T-helper 2 cell treated with Interferon-gamma antibody and Interleukin-4, amounts not matched to agents 100 ng/mL and 5 ng/mL, for 36 hours (primary cell): ENCODE data around the gene PDXP. TPM values are rescaled to one million over a fixed set of nuclear protein-coding genes. Genes with fewer than 3 reads are reported as not detected.

Source experiments
- intact Hi-C: fragments of 100-400 bp; cut with micrococcal nuclease; formaldehyde crosslinking; loops from one replicate; pipeline ENCODE4 v1.15.1; 2023
- total RNA-seq: library from RNA; stranded (reverse); gene quantifications from 2 replicates; pipeline ENCODE4 v1.2.3, GENCODE V29; 2022

The PDXP gene
- total RNA-seq, 1 donor from 2014 or later: 26.6 TPM

DNA sequence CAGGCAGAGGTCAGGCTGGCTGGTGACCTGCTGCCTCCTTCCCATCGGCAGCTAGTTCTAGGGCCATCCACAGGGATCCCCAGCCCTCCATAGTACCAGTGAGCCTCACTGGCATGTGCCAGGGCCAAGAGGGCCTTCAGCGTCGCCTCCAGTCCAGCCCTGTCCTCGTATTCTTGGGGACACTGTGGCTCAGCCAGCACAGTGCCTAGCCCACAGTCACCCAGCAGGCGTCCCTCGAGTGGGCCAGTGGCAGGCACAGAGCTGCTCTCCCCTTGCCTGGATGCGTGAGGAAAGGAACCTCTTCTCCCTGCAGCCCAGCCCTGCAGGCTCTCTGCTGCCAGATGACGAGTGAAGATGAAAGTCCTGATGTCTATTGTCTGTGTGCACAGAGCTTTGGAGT is 29.7 kb upstream of the PDXP start:
- intact Hi-C loops: no loop called here

DNA sequence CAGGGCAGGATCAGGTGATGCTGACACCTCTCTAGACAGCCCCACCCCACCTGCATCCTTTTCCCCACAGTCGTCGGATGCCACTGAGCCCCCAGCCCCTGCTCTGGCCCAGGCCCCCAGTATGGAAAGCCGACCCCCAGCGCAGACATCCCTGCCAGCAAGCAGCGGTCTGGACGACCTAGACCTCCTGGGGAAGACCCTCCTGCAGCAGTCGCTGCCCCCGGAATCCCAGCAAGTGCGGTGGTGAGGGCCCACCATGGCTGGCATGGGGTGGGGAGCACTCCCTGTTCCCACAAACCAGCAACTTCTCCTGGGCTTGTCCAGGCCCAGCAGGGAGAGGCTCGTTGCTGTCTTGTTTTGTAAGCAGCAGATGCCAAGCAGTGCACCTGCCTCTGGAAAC is 28.6 kb upstream of the PDXP start:
- intact Hi-C loops: loop anchor here (10.0 kb wide), 2 partner anchors 115 to 175 kb away; partner anchors contain the start of gene GCAT

DNA sequence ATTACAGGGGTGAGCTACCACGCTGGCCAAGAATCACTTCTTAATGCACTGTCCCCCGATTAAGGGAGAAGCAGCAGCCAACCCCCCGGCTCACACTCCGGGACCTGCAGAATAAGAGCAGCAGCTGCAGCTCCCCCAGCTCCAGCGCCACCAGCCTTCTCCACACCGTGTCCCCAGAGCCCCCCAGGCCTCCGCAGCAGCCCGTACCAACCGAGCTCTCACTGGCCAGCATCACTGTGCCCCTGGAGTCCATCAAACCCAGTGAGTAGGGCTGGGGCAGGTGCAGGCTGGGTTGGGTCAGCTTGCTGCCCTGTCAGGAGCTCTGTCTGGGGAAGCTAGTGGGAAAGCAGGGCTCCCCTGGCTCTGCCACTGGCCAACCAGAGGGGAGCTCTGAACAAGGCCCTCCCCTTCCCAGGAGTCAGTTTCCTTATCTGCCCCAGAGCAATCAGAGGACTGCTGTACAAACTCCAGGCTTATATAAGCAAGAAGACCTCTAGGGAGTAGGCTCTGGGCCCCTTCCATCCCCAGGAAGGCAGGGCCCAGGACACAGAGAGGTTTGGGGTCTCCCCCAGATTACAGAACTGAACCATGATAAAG is 27.6 kb upstream of the PDXP start:
- intact Hi-C loops: loop anchor here (10.0 kb wide), 2 partner anchors 114 to 174 kb away; partner anchors contain the start of gene GCAT

DNA sequence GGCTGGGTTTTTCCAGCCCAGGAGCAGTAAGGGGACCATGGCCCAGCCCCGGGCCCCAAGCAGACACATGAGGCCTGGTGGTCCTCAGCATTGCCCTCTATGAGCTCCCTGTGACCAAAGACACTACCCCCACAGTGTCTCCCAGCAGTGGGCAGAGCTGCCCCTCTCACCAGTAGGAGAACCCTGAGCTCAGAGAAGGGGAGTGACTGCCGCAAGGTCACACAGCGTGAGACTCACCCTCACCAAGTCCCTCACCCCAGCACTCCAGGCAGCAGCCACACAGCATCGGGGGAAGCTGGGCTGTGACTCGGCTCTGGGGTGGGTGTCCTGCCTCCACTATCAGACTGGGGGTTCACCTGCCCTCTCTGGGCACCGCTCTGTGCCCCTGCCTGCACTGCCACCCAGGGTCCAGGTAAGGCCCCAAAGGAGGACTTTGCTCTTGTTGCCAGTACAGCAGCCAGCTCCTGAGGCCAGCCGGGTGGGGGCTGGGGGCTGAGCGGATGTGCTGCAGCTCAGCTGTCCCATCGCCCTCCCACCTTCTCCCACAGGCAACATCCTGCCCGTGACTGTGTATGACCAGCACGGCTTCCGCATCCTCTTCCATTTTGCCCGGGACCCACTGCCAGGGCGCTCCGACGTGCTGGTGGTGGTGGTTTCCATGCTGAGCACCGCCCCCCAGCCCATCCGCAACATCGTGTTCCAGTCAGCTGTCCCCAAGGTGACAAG is 26.9 kb upstream of the PDXP start:
- intact Hi-C loops: loop anchor here (10.0 kb wide), 2 partner anchors 113 to 173 kb away; partner anchors contain the start of gene GCAT

DNA sequence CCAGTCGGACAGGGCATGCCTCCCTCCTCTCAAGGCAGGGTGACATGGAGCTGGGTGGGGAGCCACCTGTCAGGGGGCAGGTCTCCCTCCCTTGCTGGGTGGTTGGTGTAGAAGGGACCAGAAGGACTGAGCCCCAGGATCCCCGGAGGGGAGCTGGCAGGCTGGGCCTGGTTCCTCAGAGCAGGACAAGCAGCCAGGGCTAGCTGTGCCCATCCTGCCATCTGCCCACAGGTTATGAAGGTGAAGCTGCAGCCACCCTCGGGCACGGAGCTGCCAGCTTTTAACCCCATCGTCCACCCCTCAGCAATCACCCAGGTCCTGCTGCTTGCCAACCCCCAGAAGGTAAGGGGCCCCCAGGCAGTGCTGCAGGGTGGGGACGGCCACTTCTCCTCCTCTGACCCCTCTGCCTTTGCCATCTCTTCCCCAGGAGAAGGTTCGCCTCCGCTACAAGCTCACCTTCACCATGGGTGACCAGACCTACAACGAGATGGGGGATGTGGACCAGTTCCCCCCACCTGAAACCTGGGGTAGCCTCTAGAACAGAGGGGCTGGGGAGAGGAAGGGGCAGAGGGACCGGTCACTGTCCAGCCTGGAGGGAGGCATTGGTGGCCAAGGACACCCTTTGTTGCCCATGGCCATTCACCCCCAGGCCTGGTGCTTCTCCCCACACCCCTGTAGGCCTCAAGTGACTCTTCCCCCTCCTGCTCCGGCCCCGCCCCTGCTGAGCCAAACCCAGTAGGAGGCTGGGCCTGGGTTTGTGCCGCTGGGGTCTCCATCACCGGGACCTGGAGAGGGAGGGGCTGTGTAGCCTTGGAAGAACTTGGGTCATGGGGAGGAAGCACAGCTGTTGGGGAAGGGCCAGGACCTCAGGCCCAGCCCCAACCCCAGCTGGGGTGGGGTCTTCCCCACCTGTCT is 26.1 kb upstream of the PDXP start:
- intact Hi-C loops: loop anchor here (10.0 kb wide), 2 partner anchors 112 to 172 kb away; partner anchors contain the start of gene GCAT

DNA sequence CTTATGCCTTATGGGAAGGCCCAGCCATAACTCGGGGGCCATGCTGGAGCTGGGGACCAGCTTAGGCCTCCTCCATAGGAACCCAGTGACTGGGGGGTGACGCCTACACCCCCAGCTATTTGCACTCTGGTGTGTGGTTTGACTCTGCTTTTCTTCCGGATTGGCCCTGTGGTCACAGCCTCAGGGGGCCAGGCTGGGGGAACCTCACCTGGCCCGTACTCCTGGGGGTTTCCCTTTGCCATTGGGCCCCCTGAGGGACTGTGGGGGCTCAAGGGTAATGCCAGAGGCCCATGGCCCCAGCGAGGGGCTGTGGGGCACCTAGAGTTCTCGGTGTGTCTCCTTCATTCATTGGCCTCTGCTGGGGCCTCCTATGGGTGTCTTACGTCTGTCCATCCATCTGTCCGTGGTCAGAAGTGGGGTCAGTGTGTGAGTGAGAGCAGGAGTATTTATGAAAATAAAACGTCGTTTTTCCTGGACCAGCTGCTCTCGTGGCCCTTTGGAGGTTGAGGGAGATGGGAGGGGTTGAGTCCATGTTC is 25.4 kb upstream of the PDXP start:
- intact Hi-C loops: loop anchor here (10.0 kb wide), 2 partner anchors 112 to 172 kb away; partner anchors contain the start of gene GCAT

DNA sequence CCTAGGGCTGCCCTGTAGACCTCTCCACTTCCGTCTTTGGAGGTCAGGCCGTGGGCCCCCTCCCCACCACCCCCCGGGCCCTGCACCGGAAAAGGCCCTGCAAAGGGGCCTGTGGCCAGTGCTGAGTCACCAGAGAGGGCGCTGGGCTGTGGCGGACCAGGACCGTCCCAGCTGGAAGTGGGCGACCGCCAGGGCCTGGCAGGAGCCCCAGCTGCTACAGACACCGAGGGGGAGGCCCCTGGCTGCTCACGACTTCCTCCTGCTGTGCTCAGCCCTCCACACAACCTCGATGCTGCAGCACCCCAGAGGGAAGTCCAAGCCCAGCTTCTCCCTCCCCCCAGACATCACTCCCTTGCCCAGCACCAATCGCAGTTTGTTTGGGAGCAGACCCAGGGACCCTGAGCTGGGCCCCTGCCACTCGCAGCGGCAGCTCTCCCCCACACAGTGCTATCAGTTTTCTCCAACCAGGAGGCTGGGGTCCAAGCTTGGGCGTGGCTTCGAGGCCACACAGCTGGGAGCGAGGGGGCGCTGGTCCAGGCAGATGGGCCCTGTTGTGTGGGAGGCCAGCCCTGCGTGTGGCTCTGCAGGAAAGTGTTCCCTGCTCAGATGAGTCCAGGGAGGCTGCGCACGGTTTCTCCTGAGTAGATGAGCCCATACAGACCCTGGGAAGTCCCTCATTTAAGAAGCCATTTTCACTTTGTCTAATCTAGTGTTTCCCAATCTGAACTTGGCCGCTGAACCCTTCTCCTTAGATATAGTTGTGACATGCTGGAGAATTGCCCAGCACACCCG is 24.7 kb upstream of the PDXP start:
- intact Hi-C loops: loop anchor here (10.0 kb wide), 2 partner anchors 111 to 171 kb away; partner anchors contain the start of gene GCAT

DNA sequence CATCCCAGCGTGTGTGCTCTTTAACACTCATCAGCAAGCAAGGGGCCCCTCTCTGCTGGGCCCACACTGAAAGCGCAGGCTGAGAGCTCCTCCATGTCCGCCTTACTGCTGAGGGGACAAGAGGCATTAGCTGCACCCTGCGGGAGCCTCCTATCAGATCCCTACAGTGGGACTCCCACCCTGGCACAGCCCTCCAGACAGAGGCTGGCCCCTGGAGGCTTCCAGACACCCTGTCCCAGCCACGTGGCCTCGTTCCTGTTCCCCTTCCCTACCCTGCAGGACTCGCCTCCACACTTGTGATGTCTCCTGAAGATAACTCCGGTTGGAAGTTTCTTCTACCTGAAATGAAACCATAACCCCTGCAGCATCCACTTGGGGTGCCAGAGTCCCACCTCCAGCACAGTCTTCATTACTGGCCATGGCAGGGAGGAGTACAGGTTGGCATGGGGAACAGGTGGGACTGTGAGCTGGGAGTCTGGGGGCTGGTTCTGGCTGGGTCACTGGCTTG is 24.1 kb upstream of the PDXP start:
- intact Hi-C loops: loop anchor here (10.0 kb wide), 2 partner anchors 110 to 170 kb away; partner anchors contain the start of gene GCAT

DNA sequence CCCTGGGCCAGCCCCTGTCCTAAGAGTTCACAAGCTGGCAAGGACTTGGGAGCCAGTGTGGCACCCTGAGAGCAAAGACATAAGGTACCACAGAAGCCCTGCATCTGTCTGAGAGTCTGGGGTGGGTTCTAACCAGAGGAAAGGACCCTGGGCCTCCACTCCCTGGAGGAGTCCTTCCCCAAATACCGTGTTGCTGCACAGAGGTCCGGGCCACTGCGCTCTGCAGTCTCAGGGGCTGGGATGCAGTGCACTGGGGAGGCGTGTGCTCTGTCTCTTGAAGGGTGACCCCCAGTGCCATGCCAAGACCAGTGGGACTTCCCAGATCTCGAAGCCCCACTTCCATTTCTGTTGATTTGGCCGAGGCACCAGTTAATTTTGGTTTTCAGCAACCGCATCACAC is 23.4 kb upstream of the PDXP start:
- intact Hi-C loops: loop anchor here (10.0 kb wide), 2 partner anchors 110 to 170 kb away; partner anchors contain the start of gene GCAT

DNA sequence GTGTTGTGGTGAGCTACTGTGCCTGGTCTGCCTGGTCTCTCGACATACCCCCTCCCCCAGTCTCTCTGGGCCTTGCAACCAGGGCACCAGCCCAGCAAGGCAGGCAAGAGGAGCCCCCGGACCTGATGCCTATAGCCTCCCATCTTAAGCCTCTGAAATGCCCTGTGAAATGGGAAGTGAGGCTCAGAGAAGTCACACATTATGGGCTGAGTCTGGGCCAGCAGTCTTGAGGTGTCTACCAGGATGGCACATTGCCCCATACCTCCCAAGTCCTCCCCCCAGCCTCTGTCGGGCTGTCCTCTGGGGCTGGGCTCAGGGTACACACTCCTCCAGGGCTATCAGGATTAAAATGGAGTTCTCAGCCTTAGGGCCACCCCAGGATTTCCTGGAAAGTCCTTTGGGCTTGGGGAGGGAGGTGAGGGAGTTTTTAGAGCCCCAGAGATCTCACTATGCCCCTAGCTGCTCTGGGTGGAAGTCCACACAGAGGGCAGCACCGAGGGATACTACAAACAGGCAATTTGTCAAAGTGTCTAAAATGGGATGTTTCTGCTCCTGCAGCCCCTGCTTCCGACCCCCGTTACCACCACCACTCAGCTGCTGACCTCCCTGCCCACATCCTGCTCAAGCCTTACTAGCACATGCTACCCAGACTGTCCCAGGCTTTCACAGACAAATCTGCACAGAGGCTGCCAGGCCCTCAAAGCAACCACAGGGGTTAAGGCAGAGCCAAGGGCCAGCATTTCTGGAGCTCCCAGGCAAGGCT is 22.2 kb upstream of the PDXP start:
- intact Hi-C loops: loop anchor here (2.0 to 10.0 kb wide), 3 partner anchors 14 to 168 kb away; partner anchors contain the start of gene GCAT

DNA sequence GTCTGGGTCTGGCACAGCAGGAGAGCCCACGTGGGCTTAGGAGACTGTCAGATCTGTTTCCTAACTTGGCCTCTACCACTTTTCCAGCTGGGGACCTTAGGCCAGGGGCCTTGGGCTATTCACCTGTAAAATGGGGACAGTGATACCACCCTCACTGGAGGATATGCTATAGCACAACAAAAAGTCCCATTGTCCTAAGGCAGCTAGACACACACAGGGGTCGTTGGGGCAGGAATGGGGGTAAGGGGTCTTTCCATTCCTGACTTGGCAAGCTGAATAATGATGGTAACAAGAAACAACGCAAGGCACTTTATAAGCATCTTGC is 21.6 kb upstream of the PDXP start:
- intact Hi-C loops: loop anchor here (2.0 to 10.0 kb wide), 3 partner anchors 14 to 168 kb away; partner anchors contain the start of gene GCAT

DNA sequence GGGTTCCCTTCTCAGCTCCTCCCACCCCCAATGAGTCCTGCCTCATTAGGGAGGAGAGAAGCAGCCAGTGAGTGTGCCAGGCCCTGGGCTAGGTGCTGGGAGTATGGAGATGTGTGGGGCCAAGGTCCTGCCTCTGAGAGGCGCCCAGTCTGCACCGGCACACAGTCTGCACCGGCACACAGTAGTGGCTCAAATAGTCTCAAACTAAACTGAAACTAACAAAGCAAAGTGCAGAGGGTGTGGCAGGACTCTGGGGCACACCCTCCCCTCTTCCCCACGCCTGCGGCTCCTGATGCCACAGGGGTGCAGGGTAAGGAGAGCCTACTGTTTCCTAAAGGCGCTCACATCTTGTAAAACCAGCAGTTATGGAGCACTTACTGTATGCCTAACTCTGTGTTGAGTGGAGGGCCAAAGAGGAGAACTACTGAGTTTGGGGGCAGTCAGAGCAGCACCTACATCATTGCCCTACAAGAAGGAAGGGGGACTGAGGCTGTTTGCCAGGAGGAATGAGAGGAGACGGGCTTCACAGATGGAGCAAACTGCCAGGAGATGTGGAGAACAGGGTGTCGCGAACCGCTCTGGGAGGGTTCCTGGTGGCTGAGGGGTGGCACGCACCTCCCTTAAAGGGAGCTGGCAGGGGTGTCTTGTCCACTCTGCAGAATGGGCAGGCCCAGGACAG is 20.0 kb upstream of the PDXP start:
- intact Hi-C loops: loop anchor here (2.0 to 10.0 kb wide), 3 partner anchors 30 to 166 kb away; partner anchors contain the start of genes GCAT and GGA1

DNA sequence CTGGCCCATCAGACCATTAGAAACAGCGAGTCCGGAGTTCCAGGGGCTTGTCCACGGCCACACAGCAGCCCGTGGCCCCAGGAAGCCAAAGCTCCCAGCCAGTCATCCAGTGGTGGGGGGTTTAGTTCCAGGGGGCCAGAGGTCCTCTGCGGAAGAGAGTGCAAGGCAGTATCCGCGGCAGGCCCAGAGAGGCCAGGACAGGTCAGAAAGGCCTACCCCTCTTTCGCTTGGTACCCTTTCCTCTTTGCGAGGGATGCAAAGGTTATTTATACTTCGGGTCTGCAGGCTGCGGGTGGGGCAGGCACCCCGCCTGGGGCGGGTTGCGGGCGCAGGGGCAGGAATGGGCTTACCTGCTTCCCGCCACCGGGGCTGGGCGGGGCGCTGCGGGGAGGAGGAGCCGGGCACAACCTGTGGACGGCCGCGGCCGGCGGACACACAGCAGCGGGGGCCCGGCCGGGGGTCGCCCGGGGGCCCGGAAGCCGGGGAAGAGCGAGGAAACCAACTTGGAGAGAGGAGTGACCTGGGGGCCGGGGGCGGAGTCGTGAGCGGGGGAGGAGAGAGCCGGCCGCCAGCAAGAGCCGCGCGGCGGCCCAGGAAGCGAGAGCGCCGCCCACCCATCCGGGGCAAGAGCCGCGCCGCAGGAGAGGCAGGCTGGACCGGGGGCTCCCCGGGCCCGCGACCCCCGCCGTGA is 19.3 kb upstream of the PDXP start, which contains the start of gene SH3BP1:
TSS of gene SH3BP1 (plus strand) at position 600 of the 691 bp plus-strand sequence. CDS start 119 bp downstream, outside the sequence.
- intact Hi-C loops: loop anchor here (2.0 to 10.0 kb wide), 3 partner anchors 30 to 166 kb away; partner anchors contain the start of genes GCAT and GGA1

DNA sequence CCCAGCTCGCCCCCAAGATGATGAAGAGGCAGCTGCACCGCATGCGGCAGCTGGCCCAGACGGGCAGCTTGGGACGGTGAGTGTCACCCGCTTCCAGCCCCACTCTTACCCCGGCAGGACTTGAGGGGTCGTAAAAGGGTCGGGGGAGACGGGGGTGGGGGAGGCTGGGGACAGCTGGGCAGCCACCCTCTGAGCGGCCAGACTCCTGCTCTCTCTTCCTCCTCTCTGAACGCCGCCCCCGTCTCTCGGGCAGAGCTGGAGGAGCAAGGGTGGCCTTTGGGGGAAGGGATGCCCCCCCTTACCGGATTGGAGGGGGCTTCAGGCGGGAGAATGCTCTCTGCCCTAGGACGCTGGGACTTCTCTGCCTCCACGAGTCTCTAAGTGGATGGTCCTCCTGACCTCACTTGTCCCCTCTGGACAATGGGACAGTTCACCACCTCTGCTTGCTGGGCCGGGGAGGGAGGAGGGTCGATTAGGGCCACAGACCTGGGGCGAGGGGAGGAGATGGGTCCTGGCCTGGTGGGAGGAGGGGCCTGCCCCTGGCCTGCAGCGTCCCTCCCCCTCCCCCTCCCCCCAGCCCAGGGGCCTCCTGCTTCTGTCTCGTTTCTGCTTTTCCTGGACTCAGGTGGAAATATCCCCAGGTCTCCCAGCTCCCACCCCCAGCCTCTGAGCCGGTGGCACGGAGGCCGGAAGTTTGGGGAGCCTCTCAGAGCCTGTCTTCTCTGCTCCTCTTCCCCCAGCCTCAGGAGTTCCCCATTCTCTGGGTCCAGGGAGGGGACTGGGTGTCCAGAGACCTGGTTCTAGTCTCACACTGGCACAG is 18.5 kb upstream of the PDXP start:
- intact Hi-C loops: loop anchor here (2.0 to 10.0 kb wide), 3 partner anchors 31 to 165 kb away; partner anchors contain the start of genes GCAT and GGA1

DNA sequence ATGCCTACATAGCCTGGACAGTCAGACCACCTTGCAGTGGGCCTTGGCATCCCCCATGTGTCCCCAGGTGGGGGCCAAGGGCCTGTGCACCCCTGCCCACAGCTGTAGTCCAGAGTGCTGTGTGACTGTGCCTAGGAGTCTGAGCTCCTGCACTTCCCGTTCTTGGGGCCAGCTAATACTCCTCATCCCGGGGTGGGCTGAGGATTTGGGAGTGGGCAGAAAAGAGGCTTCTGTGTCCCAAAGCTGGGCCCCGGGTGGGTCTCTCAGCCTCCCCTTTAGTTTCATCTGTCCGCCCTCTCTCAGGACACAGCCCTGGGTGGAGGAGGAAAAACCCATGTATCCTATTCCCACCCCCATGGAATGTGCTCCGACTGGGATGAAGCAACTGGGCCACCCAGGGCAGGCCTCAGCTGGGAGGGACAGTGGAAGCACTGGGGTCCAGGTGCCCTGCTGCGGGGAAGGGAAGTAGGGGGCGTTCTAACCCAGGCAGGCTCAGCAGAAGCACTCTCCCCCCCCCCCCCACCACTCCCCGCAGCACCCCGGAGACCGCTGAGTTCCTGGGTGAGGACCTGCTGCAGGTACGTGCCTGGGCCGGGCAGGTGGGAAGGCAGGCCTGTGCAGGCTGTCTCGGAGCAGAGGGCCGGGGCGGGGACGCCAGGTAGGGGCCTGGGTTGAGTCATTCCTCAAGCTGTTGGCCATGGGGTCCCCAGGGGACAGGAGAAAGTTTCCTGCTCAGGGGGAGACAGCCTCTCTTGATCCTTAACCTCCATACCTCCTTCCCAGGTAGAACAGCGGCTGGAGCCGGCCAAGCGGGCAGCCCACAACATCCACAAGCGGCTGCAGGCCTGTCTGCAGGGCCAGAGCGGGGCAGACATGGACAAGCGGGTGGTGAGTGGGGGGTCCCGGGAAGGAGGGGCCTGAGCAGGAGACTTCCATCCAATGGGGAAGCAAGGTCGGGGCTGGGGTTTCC is 17.6 kb upstream of the PDXP start:
- intact Hi-C loops: no loop called here

DNA sequence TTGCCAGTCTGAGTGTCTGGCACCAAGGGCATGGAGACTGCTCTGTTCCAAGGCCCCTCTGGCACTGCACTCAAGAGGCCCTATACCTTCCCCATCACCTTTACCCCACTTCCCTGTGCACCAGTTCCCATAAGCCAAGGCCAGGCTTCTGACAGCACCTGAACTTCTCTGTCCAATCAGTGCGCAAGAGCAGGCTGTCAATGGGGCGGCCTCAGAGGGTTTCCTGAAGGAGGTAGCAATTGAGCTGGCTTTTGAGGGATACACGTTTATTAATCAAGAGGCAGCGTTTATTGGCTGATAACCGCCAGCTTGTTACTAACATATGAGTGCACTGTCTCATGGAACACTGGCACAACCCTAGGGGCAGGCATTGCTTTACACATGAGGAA is 17.0 kb upstream of the PDXP start:
- intact Hi-C loops: no loop called here
